Measurements from ENCODE around the gene RANBP3L. TPM values are rescaled to one million over a fixed set of nuclear protein-coding genes. Genes with fewer than 3 reads are reported as not detected.

RANBP3L gene
- total RNA-seq, 1 donor from 2014 or later: not detected

DNA sequence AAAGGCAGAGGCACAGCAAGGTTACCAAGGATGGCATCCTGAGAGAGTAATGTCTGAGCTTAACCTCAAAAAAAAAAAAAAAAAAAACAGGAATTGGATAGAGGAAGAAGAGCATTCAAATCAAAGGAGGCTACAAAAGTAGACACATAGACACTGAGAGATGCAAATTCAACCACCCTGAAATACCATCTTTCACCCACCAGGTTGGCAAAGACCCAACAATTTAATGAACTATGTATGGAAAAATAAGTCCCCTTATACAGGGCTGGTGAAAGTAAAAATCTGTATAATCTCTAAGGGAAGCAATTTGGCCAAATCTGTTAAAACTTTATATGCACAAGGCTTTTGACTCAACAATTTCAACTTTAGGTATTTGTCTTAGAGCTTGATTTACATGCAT, 64.9 kb downstream of the RANBP3L start:
- H3K9ac ChIP-seq: no peak overlapping the region
- no peaks in the 10 kb centered on the region for H3K36me3 ChIP-seq
- no peak overlapping the region for H2AFZ ChIP-seq (replicated peaks)
- no peak overlapping the region for H3K4me3 ChIP-seq
- Mint-ChIP-seq H3K9me3 (no peaks in the 10 kb centered on the region), H3K4me1 (peaks cover 20% of the 10 kb centered on the region), H3K4me3 (no peak overlapping the region), H3K36me3 (peaks cover 2% of the 10 kb centered on the region), H3K27ac (no peak overlapping the region), H3K27me3 (ENCODE audit: insufficient read depth, low read depth) (peaks cover 4% of the 10 kb centered on the region)
- no peaks in the 10 kb centered on the region for H3K9me3 ChIP-seq (ENCODE audit: low read depth)
- H3K79me2 ChIP-seq (ENCODE audit: low read depth): peaks cover 74% of the 10 kb centered on the region
- DNase-seq (ENCODE audit: low spot score): no peak
- H3K27me3 ChIP-seq: no peaks in the 10 kb centered on the region
- H3K27ac ChIP-seq: no peak overlapping the region
- H3K4me1 ChIP-seq: no peaks in the 10 kb centered on the region
- H3F3A ChIP-seq (ENCODE audit: low read depth): peaks cover 10% of the 10 kb centered on the region
- H4K20me1 ChIP-seq (ENCODE audit: low read depth): no peaks in the 10 kb centered on the region
- TF ChIP-seq, protein P1, sequence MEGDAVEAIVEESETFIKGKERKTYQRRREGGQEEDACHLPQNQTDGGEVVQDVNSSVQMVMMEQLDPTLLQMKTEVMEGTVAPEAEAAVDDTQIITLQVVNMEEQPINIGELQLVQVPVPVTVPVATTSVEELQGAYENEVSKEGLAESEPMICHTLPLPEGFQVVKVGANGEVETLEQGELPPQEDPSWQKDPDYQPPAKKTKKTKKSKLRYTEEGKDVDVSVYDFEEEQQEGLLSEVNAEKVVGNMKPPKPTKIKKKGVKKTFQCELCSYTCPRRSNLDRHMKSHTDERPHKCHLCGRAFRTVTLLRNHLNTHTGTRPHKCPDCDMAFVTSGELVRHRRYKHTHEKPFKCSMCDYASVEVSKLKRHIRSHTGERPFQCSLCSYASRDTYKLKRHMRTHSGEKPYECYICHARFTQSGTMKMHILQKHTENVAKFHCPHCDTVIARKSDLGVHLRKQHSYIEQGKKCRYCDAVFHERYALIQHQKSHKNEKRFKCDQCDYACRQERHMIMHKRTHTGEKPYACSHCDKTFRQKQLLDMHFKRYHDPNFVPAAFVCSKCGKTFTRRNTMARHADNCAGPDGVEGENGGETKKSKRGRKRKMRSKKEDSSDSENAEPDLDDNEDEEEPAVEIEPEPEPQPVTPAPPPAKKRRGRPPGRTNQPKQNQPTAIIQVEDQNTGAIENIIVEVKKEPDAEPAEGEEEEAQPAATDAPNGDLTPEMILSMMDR (IDR thresholded peaks at IDR 0.05): no peak
- no peak for TF ChIP-seq EZH2phosphoT487 (IDR thresholded peaks at IDR 0.05)
- no peak for TF ChIP-seq EZH2 (IDR thresholded peaks at IDR 0.05)
- H3K4me2 ChIP-seq: no peak overlapping the region

DNA sequence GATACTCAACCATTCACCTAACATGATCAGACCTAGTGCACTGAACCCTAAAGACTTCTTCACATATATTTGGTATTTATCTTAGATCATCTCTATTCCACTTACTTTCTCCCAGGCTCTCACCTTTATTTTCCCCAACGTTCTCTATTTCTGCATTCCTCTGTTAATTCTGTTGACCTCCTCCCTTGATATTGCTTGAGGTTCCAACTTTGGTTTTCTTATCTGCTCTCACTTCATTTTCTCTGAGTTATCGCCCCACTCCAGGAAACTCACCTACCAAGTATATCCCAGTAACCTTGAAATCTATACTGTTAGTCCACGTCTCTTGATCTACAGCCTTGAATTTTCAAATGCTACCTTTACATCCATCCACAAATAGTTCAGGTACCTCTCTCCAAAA, 69.2 kb downstream of the RANBP3L start:
- H3K4me2 ChIP-seq: no peak overlapping the region
- H3K36me3 ChIP-seq: no peaks in the 10 kb centered on the region
- no peak overlapping the region for H2AFZ ChIP-seq (replicated peaks)
- Mint-ChIP-seq H3K4me1 (peaks cover 8% of the 10 kb centered on the region), H3K9me3 (no peaks in the 10 kb centered on the region), H3K4me3 (no peak overlapping the region), H3K27me3 (ENCODE audit: insufficient read depth, low read depth) (no peaks in the 10 kb centered on the region), H3K27ac (no peak overlapping the region), H3K36me3 (peaks cover 2% of the 10 kb centered on the region)
- peaks cover 9% of the 10 kb centered on the region for H4K20me1 ChIP-seq (ENCODE audit: low read depth)
- peaks cover 60% of the 10 kb centered on the region for H3K79me2 ChIP-seq (ENCODE audit: low read depth)
- no peak overlapping the region for H3K4me3 ChIP-seq
- H3K4me1 ChIP-seq: peaks cover 21% of the 10 kb centered on the region
- no peaks in the 10 kb centered on the region for H3K27me3 ChIP-seq
- H3K9me3 ChIP-seq (ENCODE audit: low read depth): no peaks in the 10 kb centered on the region
- no peak overlapping the region for H3K27ac ChIP-seq
- no peak for DNase-seq (ENCODE audit: low spot score)
- H3K9ac ChIP-seq: no peak overlapping the region
- H3F3A ChIP-seq (ENCODE audit: low read depth): peaks cover 11% of the 10 kb centered on the region
- TF ChIP-seq, protein P1 (IDR thresholded peaks at IDR 0.05): no peak
- TF ChIP-seq EZH2phosphoT487 (IDR thresholded peaks at IDR 0.05): no peak
- no peak for TF ChIP-seq EZH2 (IDR thresholded peaks at IDR 0.05)

DNA sequence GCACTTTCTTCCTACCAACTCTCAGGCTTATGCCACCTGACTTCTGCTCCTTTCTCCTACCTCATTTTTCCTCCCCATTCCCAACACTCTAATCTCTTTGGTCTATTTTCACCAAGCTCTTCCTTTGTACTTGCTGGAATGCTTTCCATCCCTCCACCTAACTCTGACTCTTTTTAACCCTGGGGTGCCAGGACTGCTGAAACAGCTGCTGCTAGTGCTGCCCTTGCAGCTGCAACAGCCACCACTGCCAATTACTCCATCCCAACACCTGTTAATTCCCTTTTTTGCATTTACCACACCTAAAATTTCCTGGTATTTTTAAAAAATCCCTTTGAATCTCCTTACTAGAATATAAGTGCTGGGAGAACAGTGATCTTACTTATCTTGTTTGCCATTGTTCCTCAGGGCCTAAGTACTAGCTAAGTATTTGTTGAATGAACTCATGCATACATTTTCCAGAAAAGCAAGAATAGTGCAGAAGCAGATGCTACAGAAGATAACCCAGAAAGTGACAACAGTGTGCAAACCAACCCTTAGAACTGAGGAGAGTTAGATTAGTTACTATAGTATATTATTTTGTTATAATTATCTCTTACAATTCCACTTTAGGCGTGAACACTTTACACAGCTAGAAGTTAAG, 71.4 kb downstream of the RANBP3L start:
- peak overlapping the region; percentile 58 for H3K4me2 ChIP-seq
- no peak overlapping the region for H3K9ac ChIP-seq
- H3K27me3 Mint-ChIP-seq (ENCODE audit: insufficient read depth, low read depth): no peaks in the 10 kb centered on the region
- no peak overlapping the region for H2AFZ ChIP-seq (replicated peaks)
- peak; percentile 61 for DNase-seq (ENCODE audit: low spot score)
- H3K27ac ChIP-seq: peak overlapping the region; percentile 71
- peaks cover 9% of the 10 kb centered on the region for H4K20me1 ChIP-seq (ENCODE audit: low read depth)
- peaks cover 11% of the 10 kb centered on the region for H3F3A ChIP-seq (ENCODE audit: low read depth)
- no peaks in the 10 kb centered on the region for H3K36me3 ChIP-seq
- no peak overlapping the region for H3K27ac Mint-ChIP-seq
- H3K9me3 ChIP-seq (ENCODE audit: low read depth): no peaks in the 10 kb centered on the region
- H3K9me3 Mint-ChIP-seq: no peaks in the 10 kb centered on the region
- peaks cover 8% of the 10 kb centered on the region for H3K4me1 Mint-ChIP-seq
- H3K27me3 ChIP-seq: no peaks in the 10 kb centered on the region
- H3K4me3 Mint-ChIP-seq: no peak overlapping the region
- peaks cover 21% of the 10 kb centered on the region for H3K4me1 ChIP-seq
- no peak overlapping the region for H3K4me3 ChIP-seq
- H3K79me2 ChIP-seq (ENCODE audit: low read depth): peaks cover 38% of the 10 kb centered on the region
- H3K36me3 Mint-ChIP-seq: peaks cover 2% of the 10 kb centered on the region
- TF ChIP-seq EZH2phosphoT487 (IDR thresholded peaks at IDR 0.05) (no peak), EZH2 (IDR thresholded peaks at IDR 0.05) (no peak)
- TF ChIP-seq, protein P1 (IDR thresholded peaks at IDR 0.05): no peak
